Skin of body (tissue), 2 donors: Measurements from ENCODE around the gene MCM3AP. TPM values are rescaled to one million over a fixed set of nuclear protein-coding genes. Genes with fewer than 3 reads are reported as not detected.

Source experiments
- DNase-seq: peaks from one replicate; lab custom pipeline; 2025; lab: John Stamatoyannopoulos, UW
- total RNA-seq: library from RNA; depleted of rRNA; stranded (reverse); fragments of >200 nt; gene quantifications from one replicate; pipeline ENCODE4 v1.2.3, GENCODE V29; 2014

MCM3AP gene
- total RNA-seq, result 83.8 TPM

DNA sequence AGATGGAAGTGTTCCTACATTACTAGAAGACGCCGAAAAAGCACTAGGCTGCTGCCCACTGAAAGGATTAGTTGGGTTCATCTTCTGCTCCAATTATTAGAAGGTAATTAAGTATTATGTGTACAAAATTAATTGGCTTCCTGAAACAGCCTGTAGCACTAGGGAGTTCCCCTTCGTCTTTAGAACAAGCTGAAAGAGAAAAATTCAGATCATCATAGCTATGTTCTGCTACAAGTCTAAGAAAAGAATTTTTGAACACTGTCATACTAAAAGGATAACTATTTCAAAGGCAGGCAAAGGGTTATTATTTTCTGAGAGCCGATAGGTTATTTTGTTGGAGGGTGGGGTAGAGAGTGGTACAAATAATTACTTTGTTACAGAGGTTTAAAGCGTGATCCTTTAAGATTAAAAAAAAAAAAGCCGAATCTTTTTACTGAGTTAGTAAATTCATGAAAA, at the start of gene MCM3AP:
TSS of gene MCM3AP (minus strand) at position 406 of the 456 bp plus-strand sequence. CDS start at position 81, 325 bp downstream.
- no peak for DNase-seq

DNA sequence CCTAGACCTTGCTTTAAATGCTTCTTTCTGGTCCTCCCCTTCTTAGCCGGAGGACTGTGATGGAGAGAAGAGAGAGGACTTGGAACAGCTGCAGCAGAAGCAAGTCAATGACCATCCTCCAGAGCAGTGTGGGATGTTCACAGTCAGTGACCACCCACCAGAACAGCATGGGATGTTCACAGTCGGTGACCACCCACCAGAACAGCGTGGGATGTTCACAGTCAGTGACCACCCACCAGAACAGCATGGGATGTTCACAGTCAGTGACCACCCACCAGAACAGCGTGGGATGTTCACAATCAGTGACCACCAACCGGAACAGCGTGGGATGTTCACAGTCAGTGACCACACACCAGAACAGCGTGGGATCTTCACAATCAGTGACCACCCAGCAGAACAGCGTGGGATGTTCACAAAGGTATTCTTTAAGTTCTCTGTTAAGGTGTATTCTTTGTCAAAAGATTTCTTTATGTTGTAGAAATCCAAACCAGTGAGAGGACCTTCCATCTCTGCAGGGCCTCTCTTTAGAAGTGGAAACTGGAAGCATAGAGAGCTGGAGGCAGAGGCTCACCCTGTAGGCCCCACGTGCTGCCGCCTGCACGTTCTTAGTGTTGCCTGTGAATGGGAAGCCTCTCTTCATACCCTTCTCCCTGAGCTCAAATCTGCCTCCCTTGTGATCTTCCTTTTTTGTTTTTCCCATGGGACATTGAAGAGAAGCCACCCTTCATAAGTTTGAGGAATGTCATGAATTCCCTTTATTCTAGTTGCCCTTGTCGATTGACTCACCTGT, 49.1 kb upstream of the MCM3AP start:
- DNase-seq, result no peak

DNA sequence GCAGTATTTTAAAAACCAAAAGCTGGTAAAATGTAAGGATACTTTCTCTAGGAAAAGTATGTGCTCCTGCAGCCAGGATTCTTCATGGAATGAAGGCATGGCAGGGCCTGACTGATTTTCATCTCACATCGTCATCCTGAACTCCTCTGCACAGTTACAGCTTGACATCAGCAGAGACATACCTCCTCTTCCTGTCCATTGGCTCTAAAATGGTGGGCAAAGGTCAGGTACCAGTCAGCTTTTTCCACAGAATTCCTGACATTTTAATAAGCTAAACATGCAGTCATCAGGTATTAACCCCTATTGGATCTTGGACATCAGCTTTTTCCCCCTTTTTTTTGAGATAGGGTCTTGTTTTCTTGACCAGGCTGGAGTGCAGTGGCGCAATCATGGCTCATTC, 44.4 kb upstream of the MCM3AP start:
- DNase-seq, result no peak

DNA sequence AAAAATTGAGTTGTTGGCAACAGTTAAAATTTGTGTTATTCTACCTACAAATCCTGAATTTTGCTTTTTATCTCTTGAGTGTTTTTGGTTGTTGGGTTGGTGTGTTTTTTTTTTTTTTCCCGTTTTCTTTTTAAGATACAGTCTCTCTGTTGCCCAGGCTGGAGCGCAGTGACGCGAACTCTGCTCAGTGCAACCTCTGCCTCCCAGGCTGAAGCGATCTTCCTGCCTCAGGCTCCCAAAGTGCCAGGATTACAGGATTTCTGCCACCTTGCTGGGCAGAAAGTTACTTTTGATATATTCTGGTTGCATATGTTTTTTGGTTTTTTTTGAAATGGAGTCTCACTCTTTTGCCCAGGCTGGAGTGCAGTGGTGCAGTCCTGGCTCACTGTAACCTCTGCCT, 42.7 kb upstream of the MCM3AP start:
- DNase-seq, result no peak

DNA sequence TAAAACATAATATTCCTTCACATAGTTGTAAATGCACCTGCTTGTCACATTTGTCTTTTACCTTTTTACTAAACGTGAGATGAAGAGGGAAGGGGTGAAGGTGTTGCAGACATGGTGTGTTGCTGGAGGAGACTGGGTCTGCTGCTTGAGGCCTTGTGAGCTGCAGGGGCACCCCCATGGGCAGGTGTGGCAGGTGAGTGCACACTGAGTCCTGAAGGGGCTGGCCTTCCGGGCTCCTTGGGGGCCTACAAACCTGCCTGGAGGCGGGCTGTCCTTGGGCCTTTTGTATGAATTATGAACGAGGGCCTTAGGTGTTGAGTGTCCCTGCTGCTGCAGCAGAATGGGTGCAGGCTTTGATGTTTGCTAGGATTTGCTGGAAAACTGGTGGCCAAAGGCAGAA, 42.3 kb upstream of the MCM3AP start:
- DNase-seq, result no peak

DNA sequence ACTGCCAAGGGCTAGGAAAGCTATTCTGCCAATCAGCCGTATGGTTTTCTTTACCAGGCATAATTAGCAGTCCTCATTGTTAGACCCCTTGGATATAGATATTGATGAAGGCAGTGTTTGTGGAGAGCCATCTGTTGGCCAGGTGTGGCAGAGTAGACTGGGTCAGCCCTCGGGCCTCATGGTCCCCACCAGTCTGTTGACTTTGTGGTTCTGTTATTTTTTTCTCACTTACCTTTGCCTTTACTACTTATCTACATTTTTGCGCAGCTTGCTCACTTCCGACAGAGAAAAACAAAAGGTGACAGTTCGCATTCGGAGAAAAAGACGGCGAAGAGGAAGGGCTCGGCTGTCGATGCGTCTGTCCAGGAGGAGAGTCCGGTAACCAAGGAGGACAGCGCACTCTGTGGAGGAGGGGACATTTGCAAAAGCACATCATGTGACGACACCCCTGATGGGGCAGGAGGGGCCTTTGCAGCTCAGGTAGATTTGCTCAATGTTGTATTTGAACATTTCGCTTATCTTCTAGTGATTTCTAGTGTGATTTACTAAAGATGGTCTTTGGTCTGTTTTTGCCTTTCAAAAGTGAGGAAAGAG, 40.8 kb upstream of the MCM3AP start:
- no peak for DNase-seq

DNA sequence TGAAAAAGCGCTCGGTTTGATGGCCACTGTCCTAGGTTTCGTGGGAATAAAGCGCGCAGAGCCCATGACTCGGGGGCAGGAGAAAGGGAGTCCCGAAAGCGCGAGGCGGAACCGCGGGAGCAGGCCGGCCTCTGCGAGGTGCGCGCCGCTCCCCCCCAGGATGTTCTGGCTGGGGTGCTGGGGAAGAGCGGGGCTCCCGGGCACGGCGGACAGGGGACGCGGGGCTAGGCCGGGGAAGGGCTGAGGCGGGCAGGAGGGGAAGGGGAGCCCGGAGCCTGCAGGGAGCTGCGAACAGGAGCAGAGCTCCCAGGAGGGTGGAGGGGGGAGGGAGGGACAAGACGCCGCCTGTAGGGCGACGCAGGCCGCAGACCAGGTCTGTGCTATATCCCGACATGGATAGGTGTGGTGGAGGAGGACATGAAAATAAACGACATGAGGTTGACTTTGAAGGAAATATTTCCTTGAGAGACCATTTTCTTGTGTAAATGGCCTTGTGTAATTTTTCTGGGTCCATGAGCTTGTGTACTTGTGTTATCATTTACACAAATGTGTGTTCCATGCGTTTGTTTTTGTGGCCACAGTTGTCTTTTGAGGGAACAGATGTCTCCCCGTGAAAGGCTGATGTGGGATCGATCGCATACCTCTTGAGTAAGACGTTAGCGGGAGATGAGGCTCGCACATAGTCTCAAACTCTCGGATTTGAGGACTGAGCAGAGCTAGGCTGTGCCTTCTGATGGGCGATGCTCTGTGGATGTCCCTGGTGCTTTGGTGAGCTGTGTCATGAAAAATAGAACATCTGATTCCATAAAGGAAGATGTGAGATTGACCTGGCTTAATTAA, 39.9 kb upstream of the MCM3AP start:
- DNase-seq, result peak; percentile 14

DNA sequence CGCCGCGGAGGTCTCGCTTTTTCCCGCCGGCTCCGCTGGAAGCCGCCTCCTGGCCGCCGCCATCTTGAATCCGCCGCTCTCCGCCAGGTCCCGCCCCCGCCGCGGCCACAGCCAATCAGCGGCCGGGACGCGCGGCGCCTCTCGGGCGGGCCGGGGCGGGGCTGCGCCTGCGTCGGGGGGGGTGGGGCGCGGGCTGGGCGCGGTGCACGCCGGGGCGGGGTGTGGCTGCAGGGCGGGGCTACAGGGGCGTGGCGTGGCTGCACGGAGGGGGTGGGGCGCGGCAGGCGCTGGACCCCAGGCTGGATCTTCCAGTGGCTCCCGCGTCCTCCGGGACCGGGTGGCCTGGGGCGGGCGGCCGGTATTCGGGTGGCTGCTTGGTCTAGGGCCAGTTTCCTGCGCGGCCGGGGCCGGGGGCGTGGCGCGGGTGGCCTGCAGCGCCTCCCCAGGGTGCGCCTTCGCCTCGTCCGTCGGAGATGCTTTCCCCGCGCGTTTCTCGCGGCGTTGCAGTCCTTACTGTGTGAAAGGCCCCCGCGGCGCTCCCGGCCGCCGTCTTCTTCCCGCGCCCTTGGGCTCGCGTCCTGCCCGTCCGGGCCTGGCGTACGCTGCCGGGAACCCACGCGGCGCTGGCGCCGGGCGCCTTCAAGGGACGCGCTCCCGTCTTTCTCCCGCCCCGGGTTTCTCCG, 39.1 kb upstream of the MCM3AP start:
- peak; percentile 79 for DNase-seq

DNA sequence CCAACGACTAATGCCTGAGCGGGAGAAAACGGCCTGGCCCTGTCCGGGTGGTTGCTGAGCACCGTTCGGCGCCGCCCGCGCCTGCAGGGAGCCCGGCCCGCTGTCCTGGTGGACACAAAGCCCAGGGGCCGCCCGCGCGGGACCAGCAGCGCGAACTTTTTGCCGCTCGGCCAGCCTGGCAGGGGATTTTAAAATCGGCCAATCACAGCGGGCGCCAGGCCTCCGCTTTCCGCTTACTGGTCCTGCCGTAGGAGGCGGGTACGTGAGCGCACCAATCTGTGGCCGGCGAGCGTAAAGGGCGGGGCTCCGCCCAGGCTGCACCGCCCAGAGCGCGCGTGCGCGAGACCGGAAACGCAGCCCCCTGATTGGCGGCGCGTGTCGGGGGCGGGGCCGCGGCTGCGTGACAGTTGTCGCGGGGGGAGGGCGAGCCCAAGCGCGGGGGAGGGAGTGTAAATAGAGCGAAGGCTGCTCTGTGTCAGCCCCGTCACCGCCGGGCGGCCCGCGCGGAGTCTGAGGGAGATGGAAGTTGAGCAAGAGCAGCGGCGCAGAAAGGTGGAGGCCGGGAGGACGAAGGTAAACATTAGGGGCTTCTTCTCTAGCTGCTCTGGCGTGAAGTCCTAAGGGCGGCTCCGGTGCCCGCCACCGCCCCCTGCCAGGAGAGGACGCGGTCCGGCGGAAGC, 38.4 kb upstream of the MCM3AP start, which contains the start of the genes C21orf58 and PCNT:
TSS of gene C21orf58 (minus strand) at position 161 of the 680 bp plus-strand sequence. CDS start 1,132 bp downstream, outside the sequence.
TSS of gene PCNT (plus strand) at position 447 of the 680 bp plus-strand sequence. CDS start at position 520, 73 bp downstream.
- DNase-seq, result peak; percentile 98

DNA sequence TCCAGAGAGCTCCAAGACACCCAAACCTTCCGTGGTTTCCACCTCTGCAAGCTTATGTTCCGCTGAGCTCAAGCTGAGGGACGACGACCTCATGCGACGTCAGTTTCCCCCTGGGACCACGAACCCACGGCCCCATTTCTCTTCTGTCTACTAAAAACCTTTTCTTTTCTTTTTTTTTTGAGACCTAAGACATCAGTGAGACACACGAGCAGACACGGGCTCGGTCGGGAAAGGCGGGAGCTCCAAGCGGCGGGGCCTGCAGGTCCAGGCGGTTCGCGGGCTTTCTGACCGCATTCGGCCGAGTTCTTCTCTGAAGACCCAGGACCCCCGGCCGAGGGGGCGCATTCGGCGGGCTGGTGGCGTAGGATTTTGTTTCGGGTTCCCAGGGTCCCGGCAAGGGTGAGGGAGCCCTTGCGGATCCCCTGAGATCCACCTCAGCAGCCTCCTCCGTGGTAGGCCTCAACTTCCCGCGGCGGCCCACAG, 37.9 kb upstream of the MCM3AP start:
- no peak for DNase-seq

DNA sequence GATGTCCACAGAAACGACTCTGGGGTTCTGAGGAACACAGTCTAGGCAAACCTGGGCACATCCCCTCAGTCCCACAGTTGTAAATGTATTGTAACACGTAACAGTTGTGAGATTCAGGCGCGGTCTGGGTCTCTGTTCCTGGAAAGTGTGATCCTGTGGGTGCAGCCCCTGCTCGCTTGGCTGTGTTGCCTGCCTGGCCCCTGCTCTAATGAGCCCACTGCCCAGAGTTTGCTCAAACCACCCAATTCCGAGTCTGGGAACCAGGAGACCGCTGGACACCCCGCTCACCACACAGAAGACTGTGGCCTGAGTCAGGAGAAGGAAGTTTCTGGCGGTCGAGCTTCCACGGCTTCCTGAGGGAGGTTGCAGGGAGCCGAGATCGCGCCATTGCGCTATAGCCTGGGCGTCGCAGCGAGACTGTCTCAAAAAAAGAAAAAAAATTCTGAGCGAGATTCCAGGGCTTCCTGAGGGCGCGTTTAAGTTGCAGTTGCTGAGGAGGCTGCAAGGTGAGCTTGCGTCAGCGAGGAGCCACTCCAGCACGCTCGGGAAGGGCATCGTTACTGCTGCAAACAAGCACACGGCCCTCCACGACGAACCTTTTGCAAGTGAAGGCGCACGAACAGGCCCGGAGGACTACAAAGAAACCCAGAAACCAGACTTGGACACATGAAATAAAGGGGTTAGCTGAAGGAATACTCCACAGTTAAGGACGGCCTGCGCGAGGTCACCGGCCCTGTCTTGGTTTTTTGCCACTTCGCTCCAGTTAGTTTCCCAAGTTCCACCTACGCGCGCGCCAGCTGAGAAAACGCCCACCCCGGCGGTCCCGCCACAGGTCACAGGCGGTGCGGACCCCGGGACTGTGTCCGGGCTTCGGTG, 37.2 kb upstream of the MCM3AP start:
- DNase-seq, result no peak

DNA sequence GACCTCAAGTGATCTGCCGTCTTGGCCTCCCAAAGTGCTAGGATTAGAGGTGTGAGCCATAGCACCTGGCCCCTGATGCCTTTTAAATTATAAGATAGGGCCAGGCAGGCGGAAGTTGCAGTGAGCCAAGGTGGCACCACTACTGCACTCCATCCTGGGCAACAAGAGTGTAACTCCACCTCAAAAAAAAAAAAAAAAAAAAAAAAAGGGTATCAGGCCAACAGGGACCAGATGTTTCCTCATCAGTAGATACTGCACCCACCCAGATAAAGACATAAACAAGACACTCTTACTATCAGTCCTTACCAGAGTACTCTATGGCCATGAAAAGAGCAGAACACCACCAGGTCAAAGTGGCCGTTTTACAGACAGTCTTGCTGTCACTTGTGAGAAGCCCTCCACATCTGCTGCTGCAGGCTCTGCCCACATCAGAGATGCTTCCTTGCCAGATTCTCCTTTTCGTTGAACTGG, 35.0 kb upstream of the MCM3AP start:
- DNase-seq, result no peak

DNA sequence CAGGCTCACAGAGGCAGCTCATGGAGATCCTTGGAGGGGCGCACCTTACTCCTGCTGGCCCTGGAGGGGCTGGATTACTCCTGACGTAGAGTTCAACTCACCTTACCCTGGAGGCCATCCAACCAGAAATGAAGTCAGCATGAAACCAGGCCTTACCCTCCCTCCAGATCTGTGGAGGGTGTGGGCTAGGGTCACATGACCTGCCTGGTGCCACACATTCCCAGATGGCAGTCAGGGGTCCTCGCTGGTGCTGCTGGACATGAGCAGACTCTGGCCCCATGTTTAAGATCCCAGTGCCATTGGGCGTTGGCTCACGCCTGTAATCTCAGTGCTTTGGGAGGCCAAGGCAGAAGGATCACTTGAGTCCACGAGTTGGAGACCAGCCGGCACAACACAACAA, 33.8 kb upstream of the MCM3AP start:
- no peak for DNase-seq

DNA sequence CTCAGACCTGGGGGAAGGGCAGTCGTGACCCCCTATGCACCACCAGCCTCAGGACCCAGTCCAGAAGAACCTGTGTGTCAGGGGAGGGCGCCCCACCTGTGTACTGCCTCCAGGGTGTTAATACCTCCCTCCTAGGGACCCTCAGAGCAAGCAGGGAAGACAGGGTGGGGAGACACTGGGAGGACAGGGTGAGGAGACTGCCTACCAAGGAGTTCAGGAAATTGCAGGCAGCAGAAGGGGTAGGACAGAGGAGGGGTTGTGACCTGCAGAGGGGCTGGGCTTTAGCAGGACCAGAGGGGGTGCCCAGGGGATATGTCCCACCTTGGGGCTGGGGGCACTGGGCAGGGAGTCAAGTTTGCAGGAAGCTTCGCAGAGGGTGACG, 33.0 kb upstream of the MCM3AP start:
- no peak for DNase-seq

DNA sequence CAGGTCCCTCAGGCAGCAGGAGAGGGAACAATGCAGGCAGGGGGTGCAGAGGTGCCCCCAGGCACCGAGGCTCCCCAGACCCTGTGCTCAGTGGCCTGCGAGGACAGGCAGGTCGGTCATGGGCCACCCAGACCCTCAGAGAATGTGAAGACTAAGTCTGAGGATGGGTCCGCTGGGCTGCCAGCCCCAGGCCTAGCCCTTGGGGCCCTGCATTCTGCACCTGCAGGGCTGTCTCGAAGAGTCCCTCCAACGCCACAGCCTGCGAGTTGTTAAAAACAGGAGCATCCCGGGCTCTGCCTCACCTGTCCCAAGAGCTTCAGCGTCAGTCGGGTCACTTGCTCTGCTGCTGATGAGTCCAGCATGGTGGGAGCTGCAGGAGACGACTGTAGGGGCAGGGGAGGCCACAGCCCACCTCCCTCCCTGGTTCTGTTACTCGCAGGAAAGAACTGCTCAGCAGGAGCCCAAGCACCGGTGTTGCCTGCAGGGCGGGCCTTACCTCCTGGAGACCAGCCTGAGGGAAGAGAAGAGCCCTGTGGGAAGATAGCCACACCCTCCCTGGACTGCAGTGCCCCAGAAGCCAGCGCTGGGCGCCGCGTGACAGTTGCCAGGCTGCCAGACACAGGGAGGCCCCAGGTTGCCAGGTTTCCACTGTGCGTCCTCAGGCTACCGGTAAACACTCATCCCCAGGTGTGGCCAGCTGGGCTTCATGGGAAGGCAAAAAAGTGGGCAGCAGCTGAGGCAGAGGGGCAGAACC, 32.5 kb upstream of the MCM3AP start:
- DNase-seq, result no peak

DNA sequence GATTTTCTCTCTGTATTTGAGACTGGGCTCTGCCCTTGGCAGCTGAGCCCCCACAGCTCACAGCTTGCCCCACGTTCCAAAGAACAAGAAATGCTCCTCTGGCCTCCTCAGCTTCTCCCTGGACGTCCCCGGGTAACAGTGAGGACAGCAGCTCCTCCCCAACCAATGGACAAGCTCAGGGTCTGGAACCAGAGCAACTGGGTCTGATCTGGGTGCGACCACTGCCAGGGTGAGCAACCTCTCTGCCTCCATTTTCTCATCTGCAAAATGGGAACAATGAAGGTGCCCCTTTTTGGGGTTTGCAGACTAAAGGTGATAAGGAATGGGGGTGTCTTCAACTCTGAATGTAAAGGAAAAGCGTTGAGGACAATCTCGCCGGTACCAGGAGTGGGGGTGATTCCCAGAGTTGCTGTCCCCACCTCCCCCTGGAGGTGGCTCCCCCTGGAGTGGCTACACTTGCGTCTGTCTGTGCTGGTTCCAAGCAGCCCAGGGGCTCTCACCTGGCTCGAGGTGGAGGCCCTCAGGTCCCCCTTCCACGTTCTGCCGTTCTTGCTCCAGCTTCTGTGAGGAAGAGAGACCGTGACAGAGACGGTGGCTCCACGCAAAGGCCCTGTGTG, 31.4 kb upstream of the MCM3AP start:
- DNase-seq, result no peak

DNA sequence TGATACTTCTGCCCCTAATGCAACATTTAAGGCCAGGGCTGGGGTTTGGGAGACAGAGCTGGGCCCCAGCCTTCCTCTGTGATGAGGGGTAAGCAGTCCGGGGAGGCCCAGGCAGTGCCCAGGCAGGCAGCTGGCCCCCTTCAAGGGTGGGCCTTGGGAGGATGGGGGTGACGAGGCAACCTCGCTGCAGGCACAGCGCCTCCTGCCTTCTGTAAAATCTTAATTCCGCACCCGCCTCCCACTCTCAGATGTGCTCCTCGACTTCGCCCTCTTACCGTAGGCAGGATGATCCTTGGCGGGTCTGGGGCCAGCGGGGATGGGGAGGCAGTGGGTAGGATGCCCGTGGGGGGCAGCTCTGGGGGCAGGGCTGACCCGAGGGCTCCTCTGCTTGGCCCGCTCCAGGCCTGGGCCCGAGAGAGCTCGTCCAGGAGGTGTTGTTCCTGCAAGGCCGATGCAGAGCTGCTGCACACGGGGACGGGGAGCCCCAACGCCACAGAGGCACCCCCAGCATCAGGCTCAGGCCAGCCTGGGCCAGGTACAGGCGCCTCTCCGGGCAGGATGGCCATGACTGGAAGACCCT, 29.1 kb upstream of the MCM3AP start:
- no peak for DNase-seq

DNA sequence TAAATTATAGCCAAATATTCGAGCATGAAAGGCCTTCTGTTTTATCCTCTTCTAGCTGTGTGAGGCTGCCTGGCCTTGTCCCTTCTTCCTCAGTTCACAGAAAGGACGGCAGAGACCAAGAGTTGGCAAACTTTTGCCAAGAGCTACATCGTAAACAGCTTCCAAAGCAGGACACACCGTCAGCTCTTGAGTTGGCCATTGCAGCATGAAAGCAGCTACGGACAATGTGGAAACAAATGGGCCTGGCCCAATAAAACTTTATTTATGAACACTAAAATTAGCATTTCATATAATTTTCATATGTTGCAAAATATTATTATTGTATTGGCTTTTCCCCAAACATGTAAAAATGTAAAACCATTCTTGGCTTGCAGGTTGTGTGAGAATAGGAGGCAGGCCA, 27.5 kb upstream of the MCM3AP start:
- no peak for DNase-seq
